Endothelial cell of hepatic sinusoid (primary cell): Measurements from ENCODE around the gene ATR.
"Not testable (repeated sequence)": the region's sequence is repeated elsewhere in the genome, so short reads cannot be mapped to it uniquely, and the experiment has no call there.

ENCODE experiments used
- in situ Hi-C: cut with HindIII; loops from 2 replicates; pipeline ENCODE4 v1.10.0; 2017; ENCODE audit warnings: low sequenced_read_pairs

The ATR gene

GRCh38 chr3:142595581-142595950 is 17.0 kb upstream of the ATR start:
- in situ Hi-C loops, result loop anchor here (25.0 kb wide), 1 partner anchor 417 kb away; the partner anchor contains the start of gene U2SURP

GRCh38 chr3:142595141-142595540 is 16.6 kb upstream of the ATR start:
- in situ Hi-C loops, result loop anchor here (25.0 kb wide), 1 partner anchor 417 kb away; the partner anchor contains the start of gene U2SURP

GRCh38 chr3:142592268-142592667 is 13.7 kb upstream of the ATR start:
- in situ Hi-C loops, result loop anchor here (25.0 kb wide), 1 partner anchor 420 kb away; the partner anchor contains the start of gene U2SURP

- in situ Hi-C loops, result loop anchor here (25.0 kb wide), 1 partner anchor 424 kb away; the partner anchor contains the start of gene U2SURP
Measured at GRCh38 chr3:142588703-142589102, 10.2 kb upstream of the ATR start.

- in situ Hi-C loops, result loop anchor here (25.0 kb wide), 1 partner anchor 425 kb away; the partner anchor contains the start of gene U2SURP
Measured at GRCh38 chr3:142586803-142587406, 8.4 kb upstream of the ATR start.

GRCh38 chr3:142581070-142581469 is 2.5 kb upstream of the ATR start:
- in situ Hi-C loops, result loop anchor here (5.0 to 25.0 kb wide), 2 partner anchors 36 to 431 kb away; partner anchors contain the start of gene U2SURP

GRCh38 chr3:142580061-142580423 is 1.5 kb upstream of the ATR start:
- in situ Hi-C loops, result loop anchor here (5.0 to 25.0 kb wide), 2 partner anchors 37 to 432 kb away; partner anchors contain the start of gene U2SURP

- in situ Hi-C loops, result loop anchor here (5.0 to 25.0 kb wide), 2 partner anchors 51 to 434 kb away; partner anchors contain the start of gene U2SURP
Measured at GRCh38 chr3:142577696-142578328, 721 bp downstream of the ATR start.

GRCh38 chr3:142576792-142577191 is 1.7 kb downstream of the ATR start:
- in situ Hi-C loops, result loop anchor here (5.0 to 25.0 kb wide), 2 partner anchors 49 to 436 kb away; partner anchors contain the start of gene U2SURP

GRCh38 chr3:142574665-142575064 is 3.9 kb downstream of the ATR start:
- in situ Hi-C loops, result loop anchor here (5.0 to 25.0 kb wide), 2 partner anchors 47 to 438 kb away; partner anchors contain the start of gene U2SURP

- in situ Hi-C loops, result not testable (repeated sequence)
Measured at GRCh38 chr3:142574223-142574622, 4.3 kb downstream of the ATR start.

- in situ Hi-C loops, result not testable (repeated sequence)
Measured at GRCh38 chr3:142569422-142569821, 9.1 kb downstream of the ATR start.

- in situ Hi-C loops, result no loop called here
Measured at GRCh38 chr3:142568393-142569017, 10.0 kb downstream of the ATR start.

GRCh38 chr3:142566096-142566495 is 12.4 kb downstream of the ATR start:
- in situ Hi-C loops, result no loop called here

- in situ Hi-C loops, result no loop called here
Measured at GRCh38 chr3:142563496-142563997, 15.0 kb downstream of the ATR start.

GRCh38 chr3:142560118-142560517 is 18.4 kb downstream of the ATR start:
- in situ Hi-C loops, result no loop called here

- in situ Hi-C loops, result no loop called here
Measured at GRCh38 chr3:142553741-142554140, 24.8 kb downstream of the ATR start.

- in situ Hi-C loops, result not testable (repeated sequence)
Measured at GRCh38 chr3:142552579-142552978, 26.0 kb downstream of the ATR start.

GRCh38 chr3:142549986-142550385 is 28.5 kb downstream of the ATR start:
- in situ Hi-C loops, result no loop called here

- in situ Hi-C loops, result no loop called here
Measured at GRCh38 chr3:142543307-142543706, 35.2 kb downstream of the ATR start.

GRCh38 chr3:142542054-142542453 is 36.5 kb downstream of the ATR start:
- in situ Hi-C loops, result no loop called here
